Lung (tissue), 12 donors: Measurements from ENCODE around the gene MORC1. TPM values are rescaled to one million over a fixed set of nuclear protein-coding genes. Genes with fewer than 3 reads are reported as not detected.

Source experiments
- ATAC-seq: fragments of 200-7000 bp; cut with Tn5 transposase; one replicate; pipeline ENCODE4 v1.9.1; 2020; ENCODE audit warnings: moderate number of reproducible peaks; ENCODE audit not compliant: insufficient read depth, low FRiP score
- DNase-seq, 3 donors: peaks; one replicate each; pipeline ENCODE4 v3.0.0-alpha.2; 2013 to 2017
- H3K27ac ChIP-seq, 2 donors: one replicate each; pipeline ENCODE4 v1.5.1; 2013; ENCODE audit warnings: mild to moderate bottlenecking in 2 of 2, moderate library complexity in 2 of 2, control low read depth in 1 of 2, inconsistent platforms in 1 of 2, low read depth in 1 of 2, low read length in 1 of 2
- H3K27me3 ChIP-seq, 3 donors: one replicate each; pipeline ENCODE4 v1.5.1; 2013; ENCODE audit warnings: low read length in 2 of 3; ENCODE audit not compliant: control insufficient read depth in 3 of 3, insufficient read depth in 3 of 3
- H3K36me3 ChIP-seq, 4 donors: one replicate each; pipeline ENCODE4 v1.5.1; 2013; ENCODE audit warnings: low read length in 4 of 4, mild to moderate bottlenecking in 1 of 4, moderate library complexity in 1 of 4; ENCODE audit not compliant: control insufficient read depth in 4 of 4, insufficient read depth in 4 of 4
- H3K4me1 ChIP-seq, 5 donors: one replicate each; pipeline ENCODE4 v1.5.1; 2013; ENCODE audit warnings: low read length in 5 of 5, mild to moderate bottlenecking in 2 of 5, moderate library complexity in 1 of 5; ENCODE audit not compliant: control insufficient read depth in 5 of 5, insufficient read depth in 5 of 5
- H3K4me3 ChIP-seq: one replicate; pipeline ENCODE4 v1.5.1; 2013; ENCODE audit warnings: mild to moderate bottlenecking, control low read depth, moderate library complexity
- H3K9ac ChIP-seq, 2 donors: one replicate each; pipeline ENCODE4 v1.5.1; 2013; ENCODE audit warnings: low read length in 2 of 2, control low read depth in 1 of 2; ENCODE audit not compliant: insufficient read depth in 1 of 2
- H3K9me3 ChIP-seq, 4 donors: one replicate each; pipeline ENCODE4 v1.5.1; 2013; ENCODE audit warnings: low read length in 3 of 4, mild to moderate bottlenecking in 1 of 4, moderate library complexity in 1 of 4; ENCODE audit not compliant: control insufficient read depth in 4 of 4, insufficient read depth in 3 of 4
- CTCF ChIP-seq: IDR thresholded peaks from 2 replicates; pipeline ENCODE4 v1.5.1; 2012; ENCODE audit warnings: mild to moderate bottlenecking; ENCODE audit errors: control extremely low read depth, extremely low read depth
- WGBS, 2 donors: extraction: QIAGEN DNeasy Blood & Tissue Kit; methylation state at CpG; one replicate each; pipeline ENCODE4 v1.1.7; 2013; 5-methylcytosine and 5-hydroxymethylcytosine counted together
- polyA plus RNA-seq, 2 donors: library from polyadenylated mRNA; stranded (reverse); fragments of 200-250 nt; gene quantifications; one replicate each; pipeline ENCODE4 v1.2.1, GENCODE V29; 2013
- total RNA-seq, 2 donors: library from RNA; depleted of rRNA in 1 of 2; stranded (reverse); fragments of >200 nt in 1 of 2; gene quantifications; one replicate each; pipeline ENCODE4 v1.2.1, GENCODE V29; 2014 to 2021
- donor health status: control.
- donor health status: control.
- donor health status: Bipolar disorder and iron deficiency.
- donor health status: healthy.
- donor health status: DM: yes; HTN: yes; CAD: no.

The MORC1 gene
- total and polyA plus RNA-seq, 4 donors = not detected

- ATAC-seq (no peak), DNase-seq (no peak)
- H3K9me3 ChIP-seq = no peaks in the 10 kb centered on the region
- peaks cover 0 to 4% (median 0%) of the 10 kb centered on the region in 5 donors for H3K4me1 ChIP-seq
- no peak overlapping the region for H3K4me3 ChIP-seq
- H3K27me3 ChIP-seq = no peaks in the 10 kb centered on the region
- TF ChIP-seq CTCF = no peak
- no peak overlapping the region for H3K9ac ChIP-seq
- no peak overlapping the region for H3K27ac ChIP-seq
- H3K36me3 ChIP-seq = no peaks in the 10 kb centered on the region
- WGBS, 2 donors = 92 to 96% methylated on average over 3 of the region's 3 CpGs
Measured at GRCh38 chr3:109066864-109067263, 51.1 kb downstream of the MORC1 start.

- H3K27me3 ChIP-seq = peaks cover 0 to 10% (median 0%) of the 10 kb centered on the region in 3 donors
- no peak overlapping the region for H3K27ac ChIP-seq
- ATAC-seq (no peak), DNase-seq (peak in 2 of 3 donors; percentile 6 to 8)
- no peak overlapping the region for H3K4me3 ChIP-seq
- no peak overlapping the region for H3K9ac ChIP-seq
- no peaks in the 10 kb centered on the region for H3K36me3 ChIP-seq
- TF ChIP-seq CTCF = no peak
- no peaks in the 10 kb centered on the region for H3K9me3 ChIP-seq
- 7 to 11% methylated on average over 5 of the region's 5 CpGs for WGBS, 2 donors
- H3K4me1 ChIP-seq = no peaks in the 10 kb centered on the region
Measured at GRCh38 chr3:109059264-109059663, 58.7 kb downstream of the MORC1 start.

- DNase-seq (no peak), ATAC-seq (no peak)
- Histone ChIP-seq H3K4me1 (no peaks in the 10 kb centered on the region), H3K27ac (no peak overlapping the region), H3K9ac (no peak overlapping the region), H3K9me3 (no peaks in the 10 kb centered on the region), H3K27me3 (peaks cover 0 to 10% (median 0%) of the 10 kb centered on the region in 3 donors), H3K36me3 (no peaks in the 10 kb centered on the region), H3K4me3 (no peak overlapping the region)
- no peak for TF ChIP-seq CTCF
- 86 to 88% methylated on average over 3 of the region's 3 CpGs for WGBS, 2 donors
Measured at GRCh38 chr3:109057616-109058015, 60.3 kb downstream of the MORC1 start.

GRCh38 chr3:109057056-109057455 is 60.9 kb downstream of the MORC1 start:
- Histone ChIP-seq H3K4me3 (no peak overlapping the region), H3K36me3 (no peaks in the 10 kb centered on the region), H3K9ac (no peak overlapping the region), H3K4me1 (no peaks in the 10 kb centered on the region), H3K9me3 (no peaks in the 10 kb centered on the region), H3K27ac (no peak overlapping the region), H3K27me3 (peaks cover 0 to 10% (median 0%) of the 10 kb centered on the region in 3 donors)
- 91 to 93% methylated on average over 3 of the region's 3 CpGs for WGBS, 2 donors
- ATAC-seq (no peak), DNase-seq (no peak)
- no peak for TF ChIP-seq CTCF
